DMS153 (cell line): ENCODE results near the gene SLC25A26.

Experiments
- DNase-seq: peaks from one replicate; lab custom pipeline; 2025; lab: John Stamatoyannopoulos, UW

SLC25A26 gene

GRCh38 chr3:66227051-66227450 lies 6.2 kb downstream of the SLC25A26 start:
- no peak for DNase-seq

DNA sequence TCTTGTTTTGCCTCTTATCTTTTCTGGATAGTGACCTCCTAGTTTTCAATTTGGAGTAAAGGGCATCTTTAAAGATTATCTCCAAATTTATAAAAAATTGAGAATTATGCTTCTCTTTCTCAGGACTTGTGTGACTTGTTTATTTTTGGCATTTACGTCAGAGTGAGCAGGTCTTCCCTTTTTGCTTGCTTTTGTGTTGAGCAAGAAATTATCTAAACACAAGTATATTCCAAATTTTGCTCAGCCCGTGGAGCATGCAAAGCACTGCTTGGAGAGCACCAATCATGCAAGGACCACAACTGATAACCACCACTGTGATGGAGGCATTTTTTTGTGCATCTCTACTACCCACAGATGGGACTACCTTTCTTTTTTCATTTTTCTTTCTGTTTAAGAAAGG lies 7.1 kb downstream of the SLC25A26 start:
- DNase-seq, result no peak

DNA sequence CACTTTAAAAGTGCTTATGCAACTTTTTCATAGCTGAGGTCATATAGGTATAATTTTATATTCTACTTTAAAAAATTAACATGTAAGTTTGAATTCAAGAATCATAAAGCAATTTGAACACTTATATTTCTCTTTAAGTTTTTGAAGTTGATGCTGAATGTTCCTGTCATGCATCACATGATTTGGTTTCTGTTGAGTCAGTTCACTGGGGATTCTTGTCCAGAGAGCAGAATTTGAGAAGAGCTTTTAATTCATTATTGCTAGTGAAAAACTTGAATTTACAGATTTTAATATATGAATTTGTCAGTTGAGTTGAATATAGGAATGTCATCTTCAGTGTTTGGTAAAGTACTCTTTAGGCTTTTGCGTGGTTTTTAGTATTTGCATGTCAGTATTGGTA lies 7.9 kb downstream of the SLC25A26 start:
- DNase-seq, result no peak

GRCh38 chr3:66229931-66230330 lies 9.1 kb downstream of the SLC25A26 start:
- no peak for DNase-seq

GRCh38 chr3:66233033-66233432 lies 12.2 kb downstream of the SLC25A26 start:
- DNase-seq, result no peak

- DNase-seq, result no peak
Measured at GRCh38 chr3:66236281-66236680, 15.5 kb downstream of the SLC25A26 start.

GRCh38 chr3:66237552-66237951 lies 16.8 kb downstream of the SLC25A26 start:
- DNase-seq, result no peak

DNA sequence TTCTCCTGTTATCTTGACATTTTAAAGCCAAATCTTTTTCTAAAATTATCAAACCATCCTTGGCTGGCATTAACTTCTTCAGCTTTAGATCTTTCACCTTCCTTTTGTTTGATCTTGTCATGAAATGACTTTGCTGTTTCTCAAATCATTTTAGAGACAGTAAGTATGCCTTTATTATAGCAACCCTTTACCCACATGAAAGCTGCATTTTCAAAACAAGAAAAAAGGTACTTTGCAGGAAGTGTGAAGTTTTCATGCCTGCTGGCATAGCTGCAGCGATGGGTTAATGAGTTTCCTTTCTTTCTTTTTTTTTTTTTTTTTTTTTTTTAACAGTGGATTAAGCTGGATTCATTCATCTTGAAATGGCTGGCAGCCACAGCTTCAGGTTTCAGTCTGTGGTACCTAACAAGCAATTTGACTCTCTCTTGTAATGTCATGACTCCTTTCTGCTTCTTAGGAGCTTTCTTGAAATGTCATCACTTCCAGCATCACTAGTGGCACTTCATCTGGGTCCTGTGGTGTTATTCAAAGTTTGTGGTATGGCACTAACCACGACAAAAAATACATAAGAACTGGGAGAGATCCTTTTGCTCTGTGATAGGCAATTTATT lies 18.8 kb downstream of the SLC25A26 start:
- DNase-seq, result no peak

- DNase-seq, result no peak
Measured at GRCh38 chr3:66241466-66241865, 20.7 kb downstream of the SLC25A26 start.

- DNase-seq, result no peak
Measured at GRCh38 chr3:66242788-66243464, 22.1 kb downstream of the SLC25A26 start.

GRCh38 chr3:66248641-66249040 lies 27.8 kb downstream of the SLC25A26 start:
- no peak for DNase-seq

GRCh38 chr3:66253790-66254620 lies 33.2 kb downstream of the SLC25A26 start:
- no peak for DNase-seq

DNA sequence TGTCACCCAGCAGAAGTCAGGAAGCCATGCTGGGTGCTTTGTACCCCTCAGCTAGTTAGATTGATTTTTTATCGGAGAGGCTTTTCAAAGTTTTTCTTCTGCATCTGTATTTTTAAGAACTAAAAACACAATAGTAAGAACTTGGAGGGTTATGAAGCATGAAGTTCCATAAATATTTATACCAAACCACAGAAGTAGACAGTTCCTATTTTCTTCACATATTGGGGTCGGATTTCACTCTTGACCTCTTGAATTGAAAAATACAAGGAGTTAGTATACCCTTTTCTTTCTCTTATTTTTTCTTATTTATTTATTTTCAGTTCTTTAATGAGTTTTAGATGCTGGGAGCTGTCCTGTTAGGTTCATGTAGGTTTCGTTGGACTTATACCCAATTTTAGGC lies 35.1 kb downstream of the SLC25A26 start:
- DNase-seq, result no peak

GRCh38 chr3:66256806-66257205 lies 36.0 kb downstream of the SLC25A26 start:
- no peak for DNase-seq

- DNase-seq, result no peak
Measured at GRCh38 chr3:66259566-66260255, 38.9 kb downstream of the SLC25A26 start.

DNA sequence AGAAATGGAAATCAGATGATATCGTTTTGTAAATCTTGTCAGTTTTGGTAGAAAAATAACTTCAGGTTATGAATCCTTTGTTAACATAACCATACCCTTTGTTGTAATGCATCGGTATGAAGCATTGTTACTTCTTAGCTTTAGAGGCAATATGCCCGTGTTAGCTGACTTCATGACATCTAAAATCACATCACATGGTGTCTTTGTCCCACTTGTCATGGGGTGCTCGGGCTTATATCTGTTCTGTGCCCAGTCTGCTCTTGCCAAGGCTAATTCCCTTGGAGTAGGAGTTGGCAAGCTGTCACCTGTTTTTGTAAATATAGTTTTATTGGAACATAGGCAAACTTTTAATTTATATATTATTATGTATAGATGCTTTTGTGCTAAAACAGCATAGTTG lies 39.6 kb downstream of the SLC25A26 start:
- no peak for DNase-seq

DNA sequence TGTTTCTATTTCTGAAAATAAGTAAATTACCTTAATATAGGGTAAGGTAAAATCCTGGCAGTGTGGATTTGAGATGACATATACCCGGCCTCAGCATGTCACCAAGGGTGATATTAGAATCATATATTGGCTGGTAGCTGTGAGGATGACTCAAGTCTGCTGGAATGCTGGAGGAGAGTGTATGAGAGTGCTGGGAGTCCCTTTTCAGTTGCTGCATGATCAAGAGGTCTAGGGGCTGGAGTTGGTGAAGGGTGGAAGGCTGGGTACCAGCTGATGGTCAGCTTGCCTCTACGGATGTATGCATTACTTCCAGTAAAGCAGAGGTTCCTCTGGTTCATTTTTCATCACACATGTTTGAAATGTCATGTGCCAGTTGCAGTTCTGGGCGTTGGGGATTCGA lies 40.6 kb downstream of the SLC25A26 start:
- no peak for DNase-seq

DNA sequence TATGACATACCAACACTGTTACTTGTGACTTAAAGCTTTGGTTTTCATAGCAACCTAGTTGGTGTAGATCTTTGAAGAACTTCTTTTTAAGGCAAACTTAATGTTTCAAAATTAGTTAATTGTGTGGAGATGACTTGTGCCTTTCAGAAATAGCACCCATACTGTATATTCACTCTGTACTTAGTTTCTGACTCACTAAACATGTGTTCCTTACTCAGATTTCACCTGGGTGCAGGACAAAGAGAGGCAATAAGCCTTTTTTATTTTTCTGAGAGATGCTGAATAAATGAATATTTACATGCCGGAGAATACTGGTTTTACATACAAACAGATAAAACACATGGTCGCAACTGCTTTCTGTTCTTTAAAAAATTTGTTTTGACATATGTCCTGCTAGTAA lies 44.8 kb downstream of the SLC25A26 start:
- no peak for DNase-seq

GRCh38 chr3:66266551-66266950 lies 45.8 kb downstream of the SLC25A26 start:
- no peak for DNase-seq

DNA sequence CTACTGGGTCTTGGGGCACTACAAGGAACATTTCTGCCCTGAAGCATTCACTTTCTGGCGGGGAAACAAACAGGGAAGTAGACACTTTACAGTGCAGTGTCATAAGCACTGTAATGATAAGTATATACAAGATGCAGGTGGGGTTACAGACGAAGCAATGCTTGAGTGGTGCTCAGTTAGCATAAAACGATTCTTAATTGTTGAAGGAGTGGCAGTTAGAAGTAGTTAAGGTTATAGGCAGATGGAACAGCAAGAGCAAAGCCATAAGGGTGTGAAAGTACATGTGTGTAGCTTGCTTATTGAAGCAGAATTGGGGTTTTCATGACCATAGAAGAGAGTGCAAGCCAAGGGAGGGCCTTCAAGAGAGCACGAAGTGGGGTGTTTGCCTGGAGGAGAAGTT lies 46.2 kb downstream of the SLC25A26 start:
- no peak for DNase-seq

- DNase-seq, result no peak
Measured at GRCh38 chr3:66267906-66268305, 47.1 kb downstream of the SLC25A26 start.

DNA sequence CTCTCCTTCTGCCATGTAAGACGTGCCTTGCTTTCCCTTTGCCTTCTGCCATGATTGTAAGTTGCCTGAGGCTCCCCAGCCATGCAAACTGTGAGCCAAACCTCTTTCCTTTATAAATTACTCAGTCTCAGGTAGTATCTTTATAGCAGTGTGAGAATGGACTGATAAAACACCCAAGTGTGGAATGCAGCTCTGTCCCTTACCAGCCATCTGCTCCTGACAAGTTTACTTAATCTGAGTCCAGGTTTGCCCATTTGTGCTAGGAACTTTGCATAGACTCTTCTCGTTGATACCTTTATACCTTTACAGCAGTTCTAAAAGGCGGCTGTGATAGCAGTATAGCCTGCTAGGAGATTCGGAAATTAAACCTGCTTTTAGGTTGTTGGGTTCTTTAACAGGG lies 48.1 kb downstream of the SLC25A26 start:
- DNase-seq, result no peak

GRCh38 chr3:66269411-66269810 lies 48.6 kb downstream of the SLC25A26 start:
- DNase-seq, result no peak
